Measurements from ENCODE around the gene SEZ6L. TPM values are rescaled to one million over a fixed set of nuclear protein-coding genes. Genes with fewer than 3 reads are reported as not detected.

Gene SEZ6L
- total RNA-seq, 1 experiment from 2014 or later: not detected

DNA sequence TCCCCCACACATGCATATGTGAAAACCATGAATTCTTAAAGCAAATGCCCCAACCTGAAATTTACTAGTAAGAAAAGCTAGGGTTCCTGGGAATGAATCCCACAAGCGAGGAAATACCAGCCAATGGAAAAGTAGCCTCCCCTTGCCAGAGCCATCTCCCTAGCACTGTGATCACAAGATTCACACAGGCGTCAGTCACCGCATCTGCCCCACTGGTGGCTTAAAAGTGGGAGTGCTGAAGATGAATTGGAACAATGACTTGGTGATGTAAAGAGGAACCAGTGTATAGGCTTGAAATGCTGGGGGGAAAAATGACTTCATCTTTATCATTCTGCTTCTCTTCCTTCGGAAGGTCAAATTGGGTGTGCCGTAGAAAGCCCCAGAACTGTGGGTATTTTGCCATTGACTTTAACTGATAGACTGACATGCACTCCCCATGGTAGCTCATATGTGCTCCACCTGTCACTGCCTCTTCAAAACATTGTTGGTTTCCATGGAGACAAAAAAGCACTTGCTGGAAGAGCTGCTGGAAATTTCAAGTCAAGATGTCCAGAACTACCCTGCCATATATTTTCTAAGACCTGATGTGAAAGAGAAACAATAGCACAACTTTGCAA is 240.6 kb downstream of the SEZ6L start:
- Histone ChIP-seq H4K20me1 (ENCODE audit: low read length) (no peaks in the 10 kb centered on the region), H3K79me2 (ENCODE audit: low read length) (no peaks in the 10 kb centered on the region), H3K9me3 (ENCODE audit: low read length) (no peaks in the 10 kb centered on the region), H3K4me2 (ENCODE audit: low read length) (no peak overlapping the region), H3K9ac (ENCODE audit: low read length) (no peak overlapping the region), H3K27ac (ENCODE audit: low read length) (no peak overlapping the region), H3K9me2 (replicated peaks; ENCODE audit: low read length) (no peaks in the 10 kb centered on the region), H3K4me1 (ENCODE audit: insufficient read depth, low read length) (no peaks in the 10 kb centered on the region), H3K4me3 (ENCODE audit: low read length) (no peak overlapping the region), H3K36me3 (ENCODE audit: low read depth, low read length) (no peaks in the 10 kb centered on the region), H2AFZ (ENCODE audit: low read length) (no peak overlapping the region), H3F3A (ENCODE audit: low read length, unreplicated experiment) (no peaks in the 10 kb centered on the region), H3K27me3 (ENCODE audit: low read length) (peaks cover 23% of the 10 kb centered on the region)
- POLR2A ChIA-PET (ENCODE audit: unreplicated experiment): no interaction called here
- no peak for ATAC-seq
- no TSS peak for BruUV-seq (replicated peaks)
- intact Hi-C loops (cut with micrococcal nuclease): no loop called here
- CTCF ChIA-PET: interaction anchor here (0.7 kb wide), 1 partner anchor 56 kb away, joined by 3 read pairs; no protein-coding TSS in a partner anchor
- no peak for DNase-seq
- no peak for TF ChIP-seq EZH2phosphoT487 (IDR thresholded peaks at IDR 0.05; ENCODE audit: borderline replicate concordance, low read length)
- no peak for TF ChIP-seq EZH2 (IDR thresholded peaks at IDR 0.05; ENCODE audit: low read length, unreplicated experiment)
- TF ChIP-seq, protein P1, sequence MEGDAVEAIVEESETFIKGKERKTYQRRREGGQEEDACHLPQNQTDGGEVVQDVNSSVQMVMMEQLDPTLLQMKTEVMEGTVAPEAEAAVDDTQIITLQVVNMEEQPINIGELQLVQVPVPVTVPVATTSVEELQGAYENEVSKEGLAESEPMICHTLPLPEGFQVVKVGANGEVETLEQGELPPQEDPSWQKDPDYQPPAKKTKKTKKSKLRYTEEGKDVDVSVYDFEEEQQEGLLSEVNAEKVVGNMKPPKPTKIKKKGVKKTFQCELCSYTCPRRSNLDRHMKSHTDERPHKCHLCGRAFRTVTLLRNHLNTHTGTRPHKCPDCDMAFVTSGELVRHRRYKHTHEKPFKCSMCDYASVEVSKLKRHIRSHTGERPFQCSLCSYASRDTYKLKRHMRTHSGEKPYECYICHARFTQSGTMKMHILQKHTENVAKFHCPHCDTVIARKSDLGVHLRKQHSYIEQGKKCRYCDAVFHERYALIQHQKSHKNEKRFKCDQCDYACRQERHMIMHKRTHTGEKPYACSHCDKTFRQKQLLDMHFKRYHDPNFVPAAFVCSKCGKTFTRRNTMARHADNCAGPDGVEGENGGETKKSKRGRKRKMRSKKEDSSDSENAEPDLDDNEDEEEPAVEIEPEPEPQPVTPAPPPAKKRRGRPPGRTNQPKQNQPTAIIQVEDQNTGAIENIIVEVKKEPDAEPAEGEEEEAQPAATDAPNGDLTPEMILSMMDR (conservative IDR thresholded peaks at IDR 0.05; ENCODE audit: low read depth, low read length): no peak

DNA sequence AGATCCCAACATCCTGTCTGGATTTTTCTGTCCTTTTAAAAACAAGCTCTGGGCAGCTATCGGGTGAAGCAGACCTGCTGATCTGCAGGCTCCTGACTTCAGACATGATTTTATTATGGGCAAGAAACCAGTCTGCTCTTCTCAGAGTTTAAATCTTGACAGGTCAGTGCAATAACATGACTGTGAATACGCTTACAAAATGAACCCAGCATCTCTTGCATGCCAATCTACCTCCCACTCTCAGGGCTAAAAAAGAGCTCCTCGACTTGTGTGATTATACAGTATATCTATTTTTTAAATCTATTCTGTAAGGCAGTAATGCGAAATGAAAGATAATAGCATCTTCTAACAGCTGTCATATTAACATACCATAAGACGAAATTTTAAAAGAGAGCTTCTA is 241.1 kb downstream of the SEZ6L start:
- DNase-seq: no peak
- intact Hi-C loops (cut with micrococcal nuclease): no loop called here
- TF ChIP-seq, protein P1 (conservative IDR thresholded peaks at IDR 0.05; ENCODE audit: low read depth, low read length): no peak
- no peak for TF ChIP-seq EZH2phosphoT487 (IDR thresholded peaks at IDR 0.05; ENCODE audit: borderline replicate concordance, low read length)
- H3K9me2 ChIP-seq (replicated peaks; ENCODE audit: low read length): no peaks in the 10 kb centered on the region
- no peaks in the 10 kb centered on the region for H3F3A ChIP-seq (ENCODE audit: low read length, unreplicated experiment)
- H3K79me2 ChIP-seq (ENCODE audit: low read length): no peaks in the 10 kb centered on the region
- no peaks in the 10 kb centered on the region for H3K36me3 ChIP-seq (ENCODE audit: low read depth, low read length)
- no peak overlapping the region for H3K9ac ChIP-seq (ENCODE audit: low read length)
- ChIA-PET POLR2A (ENCODE audit: unreplicated experiment) (no interaction called here), CTCF (interaction anchor here (0.7 kb wide), 1 partner anchor 55 kb away, joined by 3 read pairs; no protein-coding TSS in a partner anchor)
- no peak overlapping the region for H3K4me3 ChIP-seq (ENCODE audit: low read length)
- no peak for ATAC-seq
- no peak overlapping the region for H2AFZ ChIP-seq (ENCODE audit: low read length)
- BruUV-seq (replicated peaks): no TSS peak
- no peak overlapping the region for H3K27ac ChIP-seq (ENCODE audit: low read length)
- H3K9me3 ChIP-seq (ENCODE audit: low read length): no peaks in the 10 kb centered on the region
- H3K4me1 ChIP-seq (ENCODE audit: insufficient read depth, low read length): no peaks in the 10 kb centered on the region
- no peak overlapping the region for H3K4me2 ChIP-seq (ENCODE audit: low read length)
- peaks cover 23% of the 10 kb centered on the region for H3K27me3 ChIP-seq (ENCODE audit: low read length)
- no peaks in the 10 kb centered on the region for H4K20me1 ChIP-seq (ENCODE audit: low read length)

DNA sequence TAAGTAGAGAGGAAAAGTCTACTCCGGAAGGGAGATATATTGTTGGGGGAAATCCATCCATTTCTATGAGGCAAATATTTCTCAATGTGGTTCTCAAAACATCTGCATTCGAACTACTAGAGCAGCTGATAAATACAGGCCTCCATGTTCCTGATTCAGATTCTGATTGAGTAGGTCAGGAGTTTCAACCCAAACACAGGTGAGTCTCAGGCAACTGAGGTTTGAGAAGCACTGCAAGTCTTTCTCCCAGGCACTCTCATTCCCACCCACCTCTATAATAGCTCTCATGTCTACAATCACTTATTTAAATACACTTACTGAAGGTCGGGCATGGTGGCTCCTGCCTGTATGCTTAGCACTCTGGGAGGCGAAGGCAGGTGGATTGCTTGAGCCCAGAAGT is 245.1 kb downstream of the SEZ6L start:
- Histone ChIP-seq H3K9ac (ENCODE audit: low read length) (no peak overlapping the region), H2AFZ (ENCODE audit: low read length) (no peak overlapping the region), H3F3A (ENCODE audit: low read length, unreplicated experiment) (no peaks in the 10 kb centered on the region), H3K79me2 (ENCODE audit: low read length) (no peaks in the 10 kb centered on the region), H3K4me2 (ENCODE audit: low read length) (no peak overlapping the region), H3K9me2 (replicated peaks; ENCODE audit: low read length) (no peaks in the 10 kb centered on the region), H3K27me3 (ENCODE audit: low read length) (peaks cover 20% of the 10 kb centered on the region), H3K4me1 (ENCODE audit: insufficient read depth, low read length) (peaks cover 20% of the 10 kb centered on the region), H3K27ac (ENCODE audit: low read length) (no peak overlapping the region), H4K20me1 (ENCODE audit: low read length) (no peaks in the 10 kb centered on the region), H3K9me3 (ENCODE audit: low read length) (no peaks in the 10 kb centered on the region), H3K4me3 (ENCODE audit: low read length) (no peak overlapping the region), H3K36me3 (ENCODE audit: low read depth, low read length) (no peaks in the 10 kb centered on the region)
- no peak for ATAC-seq
- no TSS peak for BruUV-seq (replicated peaks)
- ChIA-PET CTCF (no interaction called here), POLR2A (ENCODE audit: unreplicated experiment) (interaction anchor here (0.7 kb wide), 1 partner anchor 1826 kb away, joined by 3 read pairs; no protein-coding TSS in a partner anchor)
- intact Hi-C loops (cut with micrococcal nuclease): no loop called here
- no peak for TF ChIP-seq EZH2phosphoT487 (IDR thresholded peaks at IDR 0.05; ENCODE audit: borderline replicate concordance, low read length)
- TF ChIP-seq EZH2 (IDR thresholded peaks at IDR 0.05; ENCODE audit: low read length, unreplicated experiment): no peak
- TF ChIP-seq, protein P1 (conservative IDR thresholded peaks at IDR 0.05; ENCODE audit: low read depth, low read length): no peak
- DNase-seq: no peak
